Measurements from ENCODE around the gene PDS5B. TPM values are rescaled to one million over a fixed set of nuclear protein-coding genes. Genes with fewer than 3 reads are reported as not detected.

The PDS5B gene
- total RNA-seq, 2 donors from 2014 or later, result 14.7 to 16.2 TPM

DNA sequence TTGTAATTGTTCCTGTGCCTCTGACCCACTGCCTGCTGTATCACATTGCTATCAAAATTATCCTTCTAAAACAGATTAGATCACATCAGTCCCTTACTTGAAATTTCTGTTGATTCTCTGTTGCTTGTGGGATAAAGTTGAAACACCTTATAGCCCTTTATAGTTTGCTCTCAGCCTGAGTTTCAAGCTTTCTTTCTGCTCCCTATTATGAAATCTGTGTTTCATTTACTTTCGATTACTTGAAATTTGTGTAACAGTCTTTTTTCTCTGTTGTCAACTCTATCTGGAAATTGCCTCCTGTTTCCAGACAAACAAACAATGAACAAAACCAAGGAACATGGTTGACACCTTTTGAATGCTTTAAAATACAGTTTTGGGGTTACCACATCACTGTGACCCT lies 167.9 kb downstream of the PDS5B start:
- Histone ChIP-seq H3K4me1 (no peaks in the 10 kb centered on the region), H3K9me3 (no peaks in the 10 kb centered on the region), H3K27me3 (no peaks in the 10 kb centered on the region), H3K36me3 (no peaks in the 10 kb centered on the region), H3K4me3 (no peak overlapping the region), H3K27ac (no peak overlapping the region)
- DNase-seq (ENCODE audit: low spot score), result no peak
- TF ChIP-seq, protein P1, sequence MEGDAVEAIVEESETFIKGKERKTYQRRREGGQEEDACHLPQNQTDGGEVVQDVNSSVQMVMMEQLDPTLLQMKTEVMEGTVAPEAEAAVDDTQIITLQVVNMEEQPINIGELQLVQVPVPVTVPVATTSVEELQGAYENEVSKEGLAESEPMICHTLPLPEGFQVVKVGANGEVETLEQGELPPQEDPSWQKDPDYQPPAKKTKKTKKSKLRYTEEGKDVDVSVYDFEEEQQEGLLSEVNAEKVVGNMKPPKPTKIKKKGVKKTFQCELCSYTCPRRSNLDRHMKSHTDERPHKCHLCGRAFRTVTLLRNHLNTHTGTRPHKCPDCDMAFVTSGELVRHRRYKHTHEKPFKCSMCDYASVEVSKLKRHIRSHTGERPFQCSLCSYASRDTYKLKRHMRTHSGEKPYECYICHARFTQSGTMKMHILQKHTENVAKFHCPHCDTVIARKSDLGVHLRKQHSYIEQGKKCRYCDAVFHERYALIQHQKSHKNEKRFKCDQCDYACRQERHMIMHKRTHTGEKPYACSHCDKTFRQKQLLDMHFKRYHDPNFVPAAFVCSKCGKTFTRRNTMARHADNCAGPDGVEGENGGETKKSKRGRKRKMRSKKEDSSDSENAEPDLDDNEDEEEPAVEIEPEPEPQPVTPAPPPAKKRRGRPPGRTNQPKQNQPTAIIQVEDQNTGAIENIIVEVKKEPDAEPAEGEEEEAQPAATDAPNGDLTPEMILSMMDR (IDR thresholded peaks at IDR 0.05), result no peak

DNA sequence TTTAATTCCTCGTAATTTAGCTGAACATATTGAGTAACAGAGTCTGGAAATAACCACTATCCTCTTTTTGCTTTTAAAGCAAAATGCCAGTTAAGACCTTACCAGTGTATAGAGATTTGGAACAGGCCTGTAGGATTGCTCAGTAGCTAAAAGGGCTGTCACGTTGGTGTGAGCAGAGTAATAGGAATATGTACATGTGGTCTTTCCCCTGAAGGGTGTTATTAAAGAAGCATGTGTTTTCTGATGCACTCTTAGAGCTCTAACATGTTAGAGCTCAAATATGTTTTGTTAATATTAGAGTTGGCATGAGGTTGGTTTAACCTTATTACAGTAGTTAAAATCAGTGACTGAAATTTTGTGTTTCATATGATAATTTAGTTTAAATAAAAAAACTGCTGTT lies 172.9 kb downstream of the PDS5B start:
- no peak overlapping the region for H3K4me3 ChIP-seq
- no peak for DNase-seq (ENCODE audit: low spot score)
- no peaks in the 10 kb centered on the region for H3K4me1 ChIP-seq
- peaks cover 0 to 5% of the 10 kb centered on the region in 2 donors for H3K9me3 ChIP-seq
- no peak overlapping the region for H3K27ac ChIP-seq
- no peaks in the 10 kb centered on the region for H3K27me3 ChIP-seq
- peaks cover 23% of the 10 kb centered on the region for H3K36me3 ChIP-seq
- TF ChIP-seq, protein P1 (IDR thresholded peaks at IDR 0.05), result no peak

DNA sequence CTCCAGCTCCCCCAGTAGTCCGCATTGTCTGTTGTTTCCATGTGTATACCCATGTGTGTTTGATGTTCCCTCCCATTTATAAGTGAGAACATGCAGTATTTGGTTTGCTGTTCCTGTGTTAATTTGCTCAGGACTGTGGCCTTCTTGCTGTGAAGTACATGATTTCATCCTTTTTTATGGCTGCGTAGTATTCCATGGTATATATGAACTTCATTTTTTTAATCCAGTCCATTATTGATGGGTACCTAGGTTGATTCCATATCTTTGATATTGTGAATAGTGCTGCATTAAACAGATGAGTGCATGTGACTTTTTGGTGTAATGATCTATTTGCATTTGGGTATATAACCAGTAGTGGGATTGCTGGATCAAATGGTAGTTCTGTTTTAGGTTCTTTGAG lies 175.2 kb downstream of the PDS5B start:
- Histone ChIP-seq H3K4me1 (no peaks in the 10 kb centered on the region), H3K36me3 (peaks cover 23% of the 10 kb centered on the region), H3K4me3 (no peak overlapping the region), H3K27me3 (no peaks in the 10 kb centered on the region), H3K9me3 (peaks cover 0 to 5% of the 10 kb centered on the region in 2 donors), H3K27ac (no peak overlapping the region)
- no peak for DNase-seq (ENCODE audit: low spot score)
- TF ChIP-seq, protein P1 (IDR thresholded peaks at IDR 0.05), result no peak

DNA sequence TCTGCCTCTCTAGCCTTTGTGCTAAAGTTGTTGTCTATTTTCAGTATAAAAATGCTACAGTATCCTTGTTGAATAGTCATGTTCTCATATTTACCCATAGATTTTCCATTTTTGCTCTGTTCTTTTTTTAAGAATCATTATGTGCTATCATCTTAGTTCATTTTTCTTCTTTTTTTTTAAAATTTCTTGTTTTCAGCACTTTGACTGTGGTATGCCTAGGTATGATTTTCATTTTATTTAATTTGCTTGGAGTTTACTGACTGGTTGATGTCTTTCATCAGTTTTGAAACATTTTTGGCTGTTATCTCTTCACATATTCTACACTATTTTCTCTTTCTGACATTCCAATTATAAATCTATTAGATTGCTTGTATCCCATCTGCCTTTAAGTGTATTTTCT lies 192.9 kb downstream of the PDS5B start:
- Histone ChIP-seq H3K4me1 (no peaks in the 10 kb centered on the region), H3K27ac (no peak overlapping the region), H3K9me3 (peaks cover 0 to 7% of the 10 kb centered on the region in 2 donors), H3K4me3 (no peak overlapping the region), H3K27me3 (no peaks in the 10 kb centered on the region), H3K36me3 (peaks cover 13% of the 10 kb centered on the region)
- DNase-seq (ENCODE audit: low spot score), result no peak
- TF ChIP-seq, protein P1 (IDR thresholded peaks at IDR 0.05), result no peak

DNA sequence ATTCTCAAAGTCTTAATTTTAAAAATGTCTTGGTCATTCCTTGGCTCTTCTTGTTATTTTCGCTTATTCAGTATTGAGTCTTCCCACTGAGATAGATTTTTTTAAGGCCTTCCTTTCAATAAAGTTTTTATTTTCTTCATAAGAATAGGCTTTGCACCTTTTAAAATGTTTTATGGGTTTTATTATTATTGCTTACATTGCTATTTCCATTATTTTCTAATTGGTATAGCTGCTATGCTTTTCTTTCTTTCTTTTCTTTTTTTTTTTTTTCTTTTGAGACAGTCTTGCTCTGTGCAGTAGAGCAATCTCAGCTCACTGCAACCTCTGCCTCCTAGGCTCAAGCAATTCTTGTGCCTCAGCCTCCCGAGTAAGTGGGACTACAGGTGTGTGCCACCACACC lies 195.7 kb downstream of the PDS5B start:
- no peak overlapping the region for H3K27ac ChIP-seq
- TF ChIP-seq, protein P1 (IDR thresholded peaks at IDR 0.05), result no peak
- DNase-seq (ENCODE audit: low spot score), result no peak
- H3K4me1 ChIP-seq, result no peaks in the 10 kb centered on the region
- H3K36me3 ChIP-seq, result peaks cover 13% of the 10 kb centered on the region
- H3K27me3 ChIP-seq, result no peaks in the 10 kb centered on the region
- peaks cover 0 to 7% of the 10 kb centered on the region in 2 donors for H3K9me3 ChIP-seq
- no peak overlapping the region for H3K4me3 ChIP-seq

DNA sequence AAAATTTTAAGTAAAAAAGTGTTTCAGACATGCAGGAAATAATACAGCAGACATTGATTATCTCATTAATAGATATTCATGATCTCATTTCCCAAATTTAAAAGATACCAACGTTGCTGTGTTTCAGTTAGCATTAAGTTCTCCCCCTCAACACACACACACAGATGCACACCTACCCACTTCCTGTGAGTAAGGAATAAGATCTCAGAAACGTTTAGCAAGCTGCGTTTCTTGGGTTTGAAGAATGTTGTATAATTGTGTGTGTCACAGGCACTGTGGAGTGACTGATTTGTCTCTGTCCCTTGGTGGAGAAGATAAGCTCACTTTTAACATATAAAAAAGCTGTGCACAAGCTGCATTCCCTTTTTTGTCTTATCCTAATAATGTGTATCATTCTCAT lies 196.8 kb downstream of the PDS5B start:
- TF ChIP-seq, protein P1 (IDR thresholded peaks at IDR 0.05), result no peak
- Histone ChIP-seq H3K36me3 (peaks cover 13% of the 10 kb centered on the region), H3K4me1 (no peaks in the 10 kb centered on the region), H3K27ac (no peak overlapping the region), H3K9me3 (peaks cover 0 to 7% of the 10 kb centered on the region in 2 donors), H3K27me3 (no peaks in the 10 kb centered on the region), H3K4me3 (no peak overlapping the region)
- no peak for DNase-seq (ENCODE audit: low spot score)
